T-cell (primary cell): ENCODE measurements around the gene PLEKHH2. TPM values are rescaled to one million over a fixed set of nuclear protein-coding genes. Genes with fewer than 3 reads are reported as not detected.

Source experiments
- ATAC-seq, 4 experiments: fragments of 200-7000 bp in 3 of 4; fragments of 150-1000 bp in 1 of 4; cut with Tn5 transposase; replicated peaks in 1 of 4; 1 replicate in 3 of 4; 2 replicates in 1 of 4; pipeline ENCODE4 v1.10.0; 2021; ENCODE audit warnings: moderate library complexity in 3 of 4, mild to moderate bottlenecking in 2 of 4, moderate number of reproducible peaks in 1 of 4
- CTCF ChIA-PET, 2 donors: fragments of 300-600 bp; sonication (Branson Sonifier 250); formaldehyde crosslinking; loops; one replicate each; lab custom pipeline; 2022; ENCODE audit warnings: antibody characterized with exemption in 2 of 2; lab: Charles Lee
- POLR2A ChIA-PET, 2 donors: fragments of 300-600 bp; sonication (Branson Sonifier 250); formaldehyde crosslinking; loops; one replicate each; lab custom pipeline; 2022; ENCODE audit warnings: antibody characterized with exemption in 2 of 2; lab: Charles Lee
- DNase-seq, 35 experiments: peaks; one replicate each; pipeline versions ENCODE4 v3.0.0 to v3.0.0-alpha.2; 2013 to 2023
- H3K27ac ChIP-seq: one replicate; pipeline ENCODE4 v1.5.1; 2013; ENCODE audit warnings: low read length
- H3K27me3 ChIP-seq, 2 experiments: replicated peaks in 1 of 2; 1 replicate in 1 of 2; 2 replicates in 1 of 2; pipeline versions ENCODE4 v1.6.1 to v1.7.0; 2013; ENCODE audit warnings: low read length in 1 of 2, mixed read lengths in 1 of 2; ENCODE audit not compliant: control insufficient read depth in 2 of 2, insufficient read depth in 2 of 2; ENCODE audit errors: extremely low read depth in 1 of 2
- H3K36me3 ChIP-seq, 2 donors: 1 replicate in 1 of 2; 2 replicates in 1 of 2; pipeline versions ENCODE4 v1.6.1 to v1.7.0; 2013; ENCODE audit warnings: low read length in 1 of 2; ENCODE audit not compliant: control insufficient read depth in 2 of 2, insufficient read depth in 1 of 2; ENCODE audit errors: extremely low read depth in 1 of 2
- H3K4me1 ChIP-seq, 2 experiments: 1 replicate in 1 of 2; 2 replicates in 1 of 2; pipeline versions ENCODE4 v1.6.1 to v1.7.0; 2013; ENCODE audit warnings: low read length in 2 of 2, mixed read lengths in 1 of 2; ENCODE audit not compliant: insufficient read depth in 2 of 2, control insufficient read depth in 1 of 2; ENCODE audit errors: extremely low read depth in 1 of 2
- H3K4me3 ChIP-seq, 2 donors: 1 replicate in 1 of 2; 2 replicates in 1 of 2; pipeline versions ENCODE4 v1.5.1 to v1.7.0; 2013; ENCODE audit warnings: mild to moderate bottlenecking in 2 of 2, low read length in 1 of 2, moderate library complexity in 1 of 2; ENCODE audit not compliant: control insufficient read depth in 1 of 2; ENCODE audit errors: extremely low read depth in 1 of 2
- H3K9me3 ChIP-seq: 2 replicates; pipeline ENCODE4 v1.7.0; 2013
- H3K27ac Mint-ChIP-seq, 2 donors: one replicate each; pipeline ENCODE4 v1.8.0; 2020 to 2021; ENCODE audit warnings: mild to moderate bottlenecking in 2 of 2, mixed read lengths in 2 of 2
- H3K27me3 Mint-ChIP-seq, 2 donors: one replicate each; pipeline ENCODE4 v1.8.0; 2021 to 2022; ENCODE audit warnings: mixed read lengths in 2 of 2
- H3K36me3 Mint-ChIP-seq: one replicate; pipeline ENCODE4 v1.8.0; 2021; ENCODE audit warnings: mixed read lengths
- H3K4me1 Mint-ChIP-seq, 3 donors: one replicate each; pipeline ENCODE4 v1.8.0; 2020 to 2022; ENCODE audit warnings: mixed read lengths in 3 of 3, mild to moderate bottlenecking in 1 of 3
- H3K4me3 Mint-ChIP-seq, 3 donors: one replicate each; pipeline ENCODE4 v1.8.0; 2020 to 2022; ENCODE audit warnings: mild to moderate bottlenecking in 3 of 3, mixed read lengths in 3 of 3, moderate library complexity in 3 of 3
- H3K9me3 Mint-ChIP-seq, 3 donors: one replicate each; pipeline ENCODE4 v1.8.0; 2020 to 2022; ENCODE audit warnings: mixed read lengths in 3 of 3
- WGBS: methylation state at CpG from one replicate; pipeline ENCODE4 v1.1.5; 2013; ENCODE audit warnings: missing lambda C conversion rate; ENCODE audit not compliant: insufficient coverage; 5-methylcytosine and 5-hydroxymethylcytosine counted together
- total RNA-seq, 35 experiments: library from RNA in 6 of 35; stranded (reverse) in 6 of 35; fragments of 120-200 nt in 1 of 35; gene quantifications; one replicate each; pipeline versions ENCODE4 v1.2.1 to v1.2.4 and lab custom pipeline; 2013 to 2026

PLEKHH2 gene
- total RNA-seq, 5 donors from 2014 or later (not counting 1 experiment from before 2014, with no cell fraction given), result 0.96 to 3.1 (median 2.2) TPM

- no CpG with 5 or more reads among the region's 7 CpGs for WGBS
Observed at GRCh38 chr2:43754180-43754579, 117.1 kb downstream of the PLEKHH2 start.

DNA sequence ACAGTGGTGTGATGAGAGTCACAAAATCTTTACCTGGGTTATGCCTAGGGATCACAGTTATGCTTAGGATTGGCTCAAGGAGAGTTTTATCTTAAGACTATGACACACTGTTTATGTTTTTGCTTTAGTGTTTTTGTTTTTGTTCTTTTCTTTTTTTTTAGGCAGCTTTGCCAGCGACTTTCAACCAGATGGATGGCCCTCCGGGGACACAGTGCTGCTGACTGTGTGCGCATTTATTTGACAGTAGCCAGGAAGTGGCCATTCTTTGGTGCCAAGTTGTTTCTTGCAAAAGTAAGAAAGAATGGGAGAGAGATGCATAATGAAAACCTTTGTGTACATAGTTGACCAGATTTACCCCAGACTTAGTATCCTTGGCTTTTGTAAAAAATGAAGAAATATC lies 121.7 kb downstream of the PLEKHH2 start:
- Histone ChIP-seq H3K36me3 (no peaks in the 10 kb centered on the region), H3K9me3 (no peaks in the 10 kb centered on the region), H3K4me3 (no peak overlapping the region), H3K27ac (no peak overlapping the region), H3K4me1 (no peaks in the 10 kb centered on the region), H3K27me3 (no peaks in the 10 kb centered on the region)
- ChIA-PET POLR2A (no interaction called here), CTCF (no interaction called here)
- DNase-seq (no peak), ATAC-seq (no peak)
- no peak overlapping the region for H3K27ac Mint-ChIP-seq
- no peaks in the 10 kb centered on the region for H3K9me3 Mint-ChIP-seq
- H3K4me3 Mint-ChIP-seq, result no peak overlapping the region
- H3K27me3 Mint-ChIP-seq, result peaks cover 0 to 4% of the 10 kb centered on the region in 2 donors
- WGBS, result 100% methylated on average over 1 of the region's 3 CpGs
- no peaks in the 10 kb centered on the region for H3K4me1 Mint-ChIP-seq
- no peaks in the 10 kb centered on the region for H3K36me3 Mint-ChIP-seq

More at GRCh38 chr2:43754180-43754579, 117.1 kb downstream of the PLEKHH2 start:
- CTCF ChIA-PET, result no interaction called here
- no peaks in the 10 kb centered on the region for H3K36me3 Mint-ChIP-seq
- Histone ChIP-seq H3K4me1 (no peaks in the 10 kb centered on the region), H3K36me3 (no peaks in the 10 kb centered on the region), H3K4me3 (no peak overlapping the region), H3K27me3 (no peaks in the 10 kb centered on the region), H3K9me3 (no peaks in the 10 kb centered on the region), H3K27ac (no peak overlapping the region)
- ATAC-seq (no peak), DNase-seq (no peak)
- POLR2A ChIA-PET, result no interaction called here
- peaks cover 3 to 4% of the 10 kb centered on the region in 2 donors for H3K27me3 Mint-ChIP-seq
- H3K4me1 Mint-ChIP-seq, result no peaks in the 10 kb centered on the region
- no peaks in the 10 kb centered on the region for H3K9me3 Mint-ChIP-seq
- no peak overlapping the region for H3K4me3 Mint-ChIP-seq
- no peak overlapping the region for H3K27ac Mint-ChIP-seq

DNA sequence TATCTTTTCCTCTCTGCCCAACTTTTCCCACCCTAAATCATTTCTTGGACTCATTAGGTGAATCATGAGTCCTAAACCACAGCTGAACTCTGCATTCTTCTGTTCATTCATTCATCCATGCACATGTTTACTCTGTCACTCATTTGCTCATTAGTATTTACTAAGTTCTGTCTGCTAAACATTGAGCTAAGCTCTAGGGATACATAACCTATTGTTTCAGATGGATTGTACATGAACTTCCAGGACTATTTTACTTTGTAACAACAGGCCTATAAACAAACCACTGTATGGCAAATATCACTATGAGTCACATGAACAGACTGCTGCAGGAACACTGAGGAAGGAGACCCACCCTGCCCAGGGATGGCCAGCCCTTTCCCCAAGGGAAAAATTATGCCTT lies 122.1 kb downstream of the PLEKHH2 start:
- ChIA-PET POLR2A (no interaction called here), CTCF (interaction anchor here in 1 of 2 donors (0.6 kb wide), 1 partner anchor 111 kb away, joined by 3 read pairs; no protein-coding TSS in a partner anchor)
- Histone ChIP-seq H3K9me3 (no peaks in the 10 kb centered on the region), H3K27me3 (no peaks in the 10 kb centered on the region), H3K4me1 (no peaks in the 10 kb centered on the region), H3K27ac (no peak overlapping the region), H3K4me3 (no peak overlapping the region), H3K36me3 (no peaks in the 10 kb centered on the region)
- H3K36me3 Mint-ChIP-seq, result no peaks in the 10 kb centered on the region
- ATAC-seq (no peak), DNase-seq (no peak)
- H3K4me3 Mint-ChIP-seq, result no peak overlapping the region
- H3K4me1 Mint-ChIP-seq, result no peaks in the 10 kb centered on the region
- H3K27ac Mint-ChIP-seq, result no peak overlapping the region
- peaks cover 0 to 4% of the 10 kb centered on the region in 2 donors for H3K27me3 Mint-ChIP-seq
- no peaks in the 10 kb centered on the region for H3K9me3 Mint-ChIP-seq

DNA sequence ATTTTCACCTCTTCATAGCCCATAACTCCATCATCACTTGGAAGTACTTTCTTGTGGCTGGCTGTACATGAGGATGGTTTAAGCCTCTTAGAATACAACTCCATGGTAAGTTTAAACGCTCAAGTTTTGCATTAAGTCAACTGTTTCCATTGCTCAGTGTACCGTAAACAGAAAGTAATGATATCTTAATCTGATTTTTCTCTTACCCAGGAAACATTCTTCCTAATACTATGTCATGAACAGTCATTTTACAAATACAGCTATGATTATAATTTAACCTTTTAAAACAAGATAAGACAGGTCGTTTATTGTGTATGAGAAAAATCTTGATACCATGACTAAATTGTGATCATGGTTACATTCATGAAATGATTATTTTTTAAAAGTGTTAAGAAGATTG lies 125.2 kb downstream of the PLEKHH2 start:
- CTCF ChIA-PET, result no interaction called here

DNA sequence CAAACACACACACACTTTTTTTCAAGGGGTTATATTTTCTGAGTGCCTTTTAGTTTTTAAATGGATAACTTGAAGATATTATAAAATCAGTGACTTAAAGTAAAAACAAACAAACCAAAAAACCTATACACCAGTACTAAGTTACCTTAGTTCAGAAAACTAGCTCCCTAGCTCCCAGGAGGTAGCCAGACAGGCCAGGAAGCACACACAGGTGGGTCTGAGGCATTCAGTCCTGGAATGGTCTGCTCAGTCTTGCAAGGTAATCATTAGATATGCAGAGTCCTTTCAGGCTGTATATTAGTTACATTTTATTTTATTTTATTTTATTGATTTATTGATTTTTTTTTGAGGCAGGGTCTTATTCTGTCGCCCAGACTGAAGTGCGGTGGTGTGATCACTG lies 126.0 kb downstream of the PLEKHH2 start:
- no peak for DNase-seq
- CTCF ChIA-PET, result no interaction called here
- H3K27me3 Mint-ChIP-seq, result no peaks in the 10 kb centered on the region

More for the DNA sequence above, 125.2 kb downstream of the PLEKHH2 start:
- H3K9me3 Mint-ChIP-seq, result no peaks in the 10 kb centered on the region
- H3K4me3 Mint-ChIP-seq, result no peak overlapping the region
- Histone ChIP-seq H3K9me3 (no peaks in the 10 kb centered on the region), H3K36me3 (no peaks in the 10 kb centered on the region), H3K4me1 (no peaks in the 10 kb centered on the region), H3K27me3 (no peaks in the 10 kb centered on the region), H3K4me3 (no peak overlapping the region), H3K27ac (no peak overlapping the region)
- DNase-seq (no peak), ATAC-seq (no peak)
- H3K4me1 Mint-ChIP-seq, result no peaks in the 10 kb centered on the region
- POLR2A ChIA-PET, result no interaction called here
- no peak overlapping the region for H3K27ac Mint-ChIP-seq
- WGBS, result no CpG with 5 or more reads among the region's 3 CpGs
- no peaks in the 10 kb centered on the region for H3K27me3 Mint-ChIP-seq
- peaks cover 3% of the 10 kb centered on the region for H3K36me3 Mint-ChIP-seq

GRCh38 chr2:43764086-43764705 lies 127.1 kb downstream of the PLEKHH2 start:
- Mint-ChIP-seq H3K9me3 (no peaks in the 10 kb centered on the region), H3K27me3 (peaks cover 0 to under 1% of the 10 kb centered on the region in 2 donors), H3K27ac (no peak overlapping the region), H3K4me3 (no peak overlapping the region), H3K36me3 (peaks cover 3% of the 10 kb centered on the region), H3K4me1 (no peaks in the 10 kb centered on the region)
- Histone ChIP-seq H3K4me3 (no peak overlapping the region), H3K27ac (no peak overlapping the region), H3K4me1 (no peaks in the 10 kb centered on the region), H3K9me3 (no peaks in the 10 kb centered on the region), H3K36me3 (no peaks in the 10 kb centered on the region), H3K27me3 (no peaks in the 10 kb centered on the region)
- ATAC-seq, result no peak
- WGBS, result no CpG with 5 or more reads among the region's 1 CpG
- no peak for DNase-seq
- CTCF ChIA-PET, result interaction anchor here in 1 of 2 donors (0.6 kb wide), 1 partner anchor 13 kb away, joined by 5 read pairs; no protein-coding TSS in a partner anchor
- POLR2A ChIA-PET, result no interaction called here

More for the DNA sequence above, 126.0 kb downstream of the PLEKHH2 start:
- Histone ChIP-seq H3K27me3 (no peaks in the 10 kb centered on the region), H3K4me1 (no peaks in the 10 kb centered on the region), H3K9me3 (no peaks in the 10 kb centered on the region), H3K36me3 (no peaks in the 10 kb centered on the region), H3K4me3 (no peak overlapping the region), H3K27ac (no peak overlapping the region)
- Mint-ChIP-seq H3K4me1 (no peaks in the 10 kb centered on the region), H3K27ac (no peak overlapping the region), H3K36me3 (peaks cover 3% of the 10 kb centered on the region), H3K9me3 (no peaks in the 10 kb centered on the region), H3K4me3 (no peak overlapping the region)
- WGBS, result 100% methylated on average over 2 of the region's 2 CpGs
- no peak for ATAC-seq
- POLR2A ChIA-PET, result no interaction called here
